Mammary epithelial cell (primary cell): ENCODE data around the gene CHID1.

Experiments used
- CTCF ChIP-seq, 2 donors: IDR thresholded peaks in 1 of 2; conservative IDR thresholded peaks in 1 of 2; 2 replicates each; pipeline ENCODE4 v1.5.1; 2011 to 2012; ENCODE audit warnings: inconsistent platforms in 2 of 2, low read length in 2 of 2, mild to moderate bottlenecking in 2 of 2, control low read depth in 1 of 2, low read depth in 1 of 2; ENCODE audit not compliant: insufficient read depth in 1 of 2; ENCODE audit errors: extremely low read depth in 1 of 2
- EZH2 ChIP-seq: IDR thresholded peaks from 2 replicates; pipeline ENCODE4 v1.6.1; 2012; ENCODE audit warnings: low read length, inconsistent platforms, borderline replicate concordance

- TF ChIP-seq CTCF (conservative IDR thresholded peaks at IDR 0.05 in 1 of 2, IDR thresholded peaks at IDR 0.05 in 1 of 2; ENCODE audit: extremely low read depth in 1 of 2, insufficient read depth in 1 of 2, low read depth in 1 of 2, low read length in 2 of 2) (no peak), EZH2 (no peak)
Measured at GRCh38 chr11:917426-917825, 6.8 kb upstream of the CHID1 start.
